GM18951 (cell line): ENCODE results near the gene DOCK2.
"Not testable (repeated sequence)": the region's sequence is repeated elsewhere in the genome, so short reads cannot be mapped to it uniquely, and the experiment has no call there.

ENCODE experiments used
- POLR2A ChIP-seq: IDR thresholded peaks from 4 replicates; pipeline ENCODE4 v1.6.1; 2011; ENCODE audit warnings: mild to moderate bottlenecking; ENCODE audit not compliant: insufficient read length, insufficient read depth; ENCODE audit errors: extremely low read depth
- in situ Hi-C: fragments of 300-500 bp; cut with MboI; formaldehyde crosslinking; loops from one replicate; pipeline ENCODE4 v1.12.0; 2022; ENCODE audit warnings: low sequenced_read_pairs, mixed read lengths, inconsistent platforms; ENCODE audit not compliant: unreplicated experiment

The DOCK2 gene

DNA sequence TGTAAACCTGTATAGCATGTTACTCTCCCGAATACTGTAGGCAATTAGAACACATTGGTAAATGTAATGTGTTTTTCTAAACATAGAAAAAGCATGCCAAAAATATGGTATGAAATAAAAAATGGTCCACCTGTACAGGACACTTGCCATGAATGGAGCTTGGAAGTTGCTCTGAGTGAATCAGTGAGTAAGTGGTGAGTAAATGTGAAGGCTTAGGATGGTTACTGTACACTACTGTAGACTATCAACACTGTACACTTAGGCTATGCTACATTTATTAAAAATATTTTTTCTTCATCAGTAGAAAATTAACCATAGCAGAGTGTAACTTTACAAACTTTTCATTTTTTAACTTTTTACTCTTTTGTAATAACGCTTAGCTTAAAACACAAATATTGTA, 301.4 kb downstream of the DOCK2 start:
- in situ Hi-C loops = no loop called here
- TF ChIP-seq POLR2A = no peak

- no peak for TF ChIP-seq POLR2A
- in situ Hi-C loops = no loop called here
Observed at GRCh38 chr5:169939731-169940130, 302.7 kb downstream of the DOCK2 start.

- in situ Hi-C loops = no loop called here
- TF ChIP-seq POLR2A = no peak
Observed at GRCh38 chr5:169941542-169941941, 304.5 kb downstream of the DOCK2 start.

DNA sequence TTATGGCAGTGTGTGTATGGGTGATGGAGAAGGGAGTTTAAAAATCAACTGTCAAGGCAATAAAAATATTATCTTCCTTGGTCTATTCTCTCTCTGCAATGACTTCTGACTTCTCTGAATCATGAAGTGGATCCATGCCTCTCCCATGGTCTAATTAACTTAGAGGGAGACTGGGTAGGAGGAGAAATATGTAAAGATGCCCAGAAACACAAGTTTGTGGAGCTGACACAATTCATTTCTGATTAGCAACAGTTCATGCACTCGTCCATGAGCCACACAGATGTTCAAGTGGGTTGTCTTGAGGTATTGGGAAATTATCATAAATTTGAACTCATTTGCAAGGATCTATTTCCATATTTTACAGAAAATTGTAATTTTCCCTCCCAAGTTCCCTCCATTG, 305.1 kb downstream of the DOCK2 start:
- TF ChIP-seq POLR2A = no peak
- in situ Hi-C loops = no loop called here

DNA sequence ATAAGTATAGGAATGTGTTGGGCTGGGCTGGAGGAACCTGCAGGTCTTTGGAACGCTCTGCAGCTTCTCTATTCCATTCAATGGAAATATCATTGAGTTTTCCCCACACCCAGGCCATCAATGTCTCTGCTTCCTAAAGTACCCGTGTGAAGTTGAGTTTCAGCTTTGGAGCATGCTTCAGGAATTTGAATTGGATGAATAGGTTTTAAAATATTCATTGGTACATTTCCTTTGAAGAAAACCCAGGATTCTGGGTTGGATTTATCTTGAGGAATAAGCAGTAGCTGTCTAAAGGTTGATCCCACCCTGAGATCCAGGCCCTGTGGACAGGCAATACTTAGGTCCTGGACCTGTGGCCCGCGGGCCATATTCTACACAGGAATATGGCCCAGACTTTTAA, 306.0 kb downstream of the DOCK2 start:
- in situ Hi-C loops = no loop called here
- no peak for TF ChIP-seq POLR2A

GRCh38 chr5:169944115-169944514, 307.0 kb downstream of the DOCK2 start:
- in situ Hi-C loops = no loop called here
- no peak for TF ChIP-seq POLR2A

- no peak for TF ChIP-seq POLR2A
- in situ Hi-C loops = no loop called here
Observed at GRCh38 chr5:169944922-169945680, 308.0 kb downstream of the DOCK2 start.

GRCh38 chr5:169945831-169946261, 308.8 kb downstream of the DOCK2 start:
- no peak for TF ChIP-seq POLR2A
- in situ Hi-C loops = no loop called here

GRCh38 chr5:169946743-169947295, 309.7 kb downstream of the DOCK2 start:
- no peak for TF ChIP-seq POLR2A
- in situ Hi-C loops = no loop called here

- in situ Hi-C loops = no loop called here
- TF ChIP-seq POLR2A = no peak
Observed at GRCh38 chr5:169950333-169950732, 313.3 kb downstream of the DOCK2 start.

- in situ Hi-C loops = not testable (repeated sequence)
Observed at GRCh38 chr5:169953196-169953595, 316.1 kb downstream of the DOCK2 start.

DNA sequence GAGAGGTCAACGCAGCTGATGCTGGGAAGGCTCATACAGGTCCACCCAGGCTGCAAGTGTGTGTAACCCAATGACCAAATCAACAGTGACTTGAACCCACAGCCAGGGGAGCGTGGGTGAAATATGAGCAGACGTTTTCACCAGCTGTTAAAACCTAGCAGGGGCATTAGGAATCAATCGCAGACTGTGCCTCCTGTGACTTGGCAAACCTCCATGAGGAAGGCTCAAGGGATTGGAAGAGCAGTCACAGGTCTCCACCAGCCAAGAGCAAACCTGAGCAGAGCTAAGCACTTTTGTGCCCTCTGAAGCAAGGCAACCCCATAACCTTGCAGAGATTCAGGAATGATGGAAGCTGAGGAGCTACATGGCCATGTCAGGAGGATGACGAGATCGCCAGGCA, 317.7 kb downstream of the DOCK2 start:
- in situ Hi-C loops = no loop called here
- TF ChIP-seq POLR2A = no peak

- no peak for TF ChIP-seq POLR2A
- in situ Hi-C loops = no loop called here
Observed at GRCh38 chr5:169956126-169956525, 319.1 kb downstream of the DOCK2 start.

- no peak for TF ChIP-seq POLR2A
- in situ Hi-C loops = no loop called here
Observed at GRCh38 chr5:169956756-169957155, 319.7 kb downstream of the DOCK2 start.
